Left forelimb (tissue), 1 donor: Measurements from ENCODE around the gene ZNF17.
"Not testable (repeated sequence)": the region's sequence is repeated elsewhere in the genome, so short reads cannot be mapped to it uniquely, and the experiment has no call there.

Source experiments
- DNase-seq: peaks from one replicate; pipeline ENCODE4 v3.0.0-alpha.2; 2018; ENCODE audit warnings: low spot score

The ZNF17 gene

DNA sequence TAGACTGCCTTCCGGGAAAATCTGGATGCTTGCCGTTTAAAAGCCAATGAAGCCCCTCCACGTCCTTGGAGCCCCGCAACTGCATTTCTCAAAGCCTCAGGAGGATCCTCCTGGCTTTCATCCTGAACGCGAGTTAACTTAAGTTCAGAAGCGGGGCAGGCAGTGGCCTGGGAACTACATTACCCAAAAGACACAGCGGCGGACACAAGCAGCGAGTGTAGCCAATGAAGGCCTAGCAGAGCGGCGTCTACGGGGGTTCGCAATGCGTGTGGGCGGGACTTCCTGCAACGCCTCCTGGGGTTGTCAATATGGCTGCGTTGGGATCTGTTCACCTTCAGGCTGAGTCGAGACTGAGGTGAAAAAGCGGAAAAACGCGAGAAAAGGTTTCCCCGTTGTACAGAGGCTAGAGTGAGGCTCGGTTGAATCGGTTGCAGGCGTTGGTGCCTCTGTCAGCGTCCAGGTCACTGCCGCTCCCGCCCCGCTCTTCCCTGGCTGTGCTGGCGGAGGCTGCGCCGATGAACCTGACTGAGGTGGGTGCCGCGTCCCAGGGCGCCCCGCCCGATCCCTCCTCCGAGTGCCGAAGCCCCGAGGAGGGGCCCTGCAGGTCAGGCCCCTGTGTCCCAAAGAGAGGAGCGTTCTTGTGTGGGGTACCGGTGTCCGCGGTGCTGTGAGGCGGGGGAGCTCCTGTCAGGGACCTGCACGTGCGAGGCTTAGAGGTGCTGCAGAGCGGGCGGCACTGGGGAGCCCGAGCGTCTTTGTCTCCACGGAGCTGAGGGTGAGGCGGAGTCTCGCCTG lies at the start of gene ZNF17:
ZNF17 (plus strand) TSS at position 285 of the 795 bp plus-strand sequence. CDS start 2,455 bp downstream, outside the sequence.
- peak; percentile 93 for DNase-seq

DNA sequence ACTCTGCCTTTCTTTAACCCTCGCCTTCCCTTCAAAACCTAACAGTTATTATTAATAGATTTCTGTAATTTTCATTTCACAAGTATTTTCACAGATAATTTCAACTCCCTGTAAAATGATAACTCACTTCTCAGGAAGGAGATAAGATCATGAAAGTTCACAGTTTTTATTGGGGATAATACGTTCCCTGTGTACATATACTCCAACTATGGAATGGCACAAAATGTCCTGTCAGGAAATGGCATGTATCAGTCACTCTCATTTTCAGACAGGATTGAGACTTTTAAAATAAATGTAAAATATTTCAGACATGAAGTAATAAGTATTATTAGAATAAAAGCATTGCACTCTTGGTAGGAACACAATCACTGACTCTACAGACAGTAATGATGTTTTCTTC lies 48.5 kb upstream of the ZNF17 start:
- DNase-seq, result no peak

DNA sequence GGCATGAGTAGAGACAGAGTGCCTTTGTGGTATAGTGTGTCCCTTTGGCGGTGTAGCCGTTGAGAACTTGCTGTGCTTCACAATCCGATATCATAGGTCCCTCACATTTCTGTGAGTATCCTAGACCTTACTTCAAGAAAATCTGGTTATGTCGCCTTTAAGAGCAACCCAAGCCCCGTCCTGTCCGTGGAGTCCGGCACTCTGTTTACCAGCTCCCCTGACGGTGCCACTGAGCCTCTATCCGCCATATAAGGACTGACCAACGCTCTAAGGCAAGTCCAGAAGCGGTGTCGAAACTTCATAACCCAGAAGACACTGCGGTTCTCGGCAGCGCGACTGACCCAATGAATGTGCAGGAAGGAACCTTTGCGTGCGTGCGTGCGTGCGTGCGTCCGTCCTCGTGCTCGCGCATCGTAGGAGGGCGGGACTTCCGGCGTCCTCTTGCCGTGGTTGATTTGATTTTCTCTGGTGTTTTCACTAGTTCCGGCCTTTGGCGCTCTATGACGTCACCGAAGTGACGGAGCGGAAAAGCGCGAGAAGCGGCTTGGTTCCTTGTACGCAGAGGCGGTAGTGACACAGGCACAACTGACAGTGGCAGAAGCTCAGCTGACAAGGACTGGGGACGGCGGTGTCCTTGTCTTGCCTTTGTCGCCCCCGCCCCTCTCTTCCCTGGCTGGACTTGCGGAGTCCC lies 47.8 kb upstream of the ZNF17 start, which contains the start of the genes TRAPPC2B and ZNF547:
TRAPPC2B (plus strand) TSS at position 555 of the 691 bp plus-strand sequence. CDS start 1,283 bp downstream, outside the sequence.
ZNF547 (plus strand) TSS at position 555 of the 691 bp plus-strand sequence. CDS start 5,005 bp downstream, outside the sequence.
- peak; percentile 100 for DNase-seq

DNA sequence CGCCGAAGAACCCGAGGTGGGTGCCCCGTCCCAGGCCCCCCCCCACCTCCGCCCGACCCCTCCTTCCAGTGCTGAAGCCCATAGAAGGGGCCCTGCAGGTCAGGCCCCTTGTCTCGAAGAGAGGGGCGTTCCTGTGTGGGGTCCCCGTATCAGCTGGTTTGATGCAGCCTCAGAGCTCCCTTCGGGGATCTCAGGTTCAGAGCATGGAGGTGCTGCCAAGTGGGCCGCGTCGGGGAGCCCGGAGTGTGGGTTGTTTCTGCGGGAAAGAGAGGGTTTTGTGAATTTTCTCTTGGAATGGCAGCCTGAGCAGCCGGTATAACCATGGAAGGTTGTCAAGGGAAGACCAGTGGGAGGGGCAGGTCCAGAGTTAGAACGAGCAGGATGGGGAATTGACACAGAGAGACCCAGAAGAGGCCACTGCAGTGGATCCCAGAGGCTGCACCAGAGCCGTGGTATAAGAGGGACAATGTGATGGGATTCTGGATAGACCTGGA lies 47.2 kb upstream of the ZNF17 start:
- DNase-seq, result no peak

DNA sequence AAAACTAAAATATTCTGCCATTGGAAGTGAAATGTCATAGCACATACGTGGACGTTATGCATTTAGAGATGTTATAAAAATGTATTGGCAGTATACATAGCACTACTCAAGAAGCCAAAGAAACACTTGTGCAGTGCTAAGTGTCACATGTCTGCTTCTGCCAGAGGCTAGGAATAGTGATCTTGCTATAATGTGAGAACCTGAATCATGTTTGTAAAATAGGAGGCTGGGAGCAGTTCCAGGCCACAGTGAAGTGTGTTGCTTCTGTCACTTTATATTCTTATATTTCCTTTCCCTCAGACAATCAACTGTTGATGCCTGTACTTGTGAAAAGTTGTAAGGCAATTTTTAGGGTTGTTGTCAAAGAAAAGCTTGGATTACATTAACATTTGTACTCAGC lies 44.2 kb upstream of the ZNF17 start:
- no peak for DNase-seq

DNA sequence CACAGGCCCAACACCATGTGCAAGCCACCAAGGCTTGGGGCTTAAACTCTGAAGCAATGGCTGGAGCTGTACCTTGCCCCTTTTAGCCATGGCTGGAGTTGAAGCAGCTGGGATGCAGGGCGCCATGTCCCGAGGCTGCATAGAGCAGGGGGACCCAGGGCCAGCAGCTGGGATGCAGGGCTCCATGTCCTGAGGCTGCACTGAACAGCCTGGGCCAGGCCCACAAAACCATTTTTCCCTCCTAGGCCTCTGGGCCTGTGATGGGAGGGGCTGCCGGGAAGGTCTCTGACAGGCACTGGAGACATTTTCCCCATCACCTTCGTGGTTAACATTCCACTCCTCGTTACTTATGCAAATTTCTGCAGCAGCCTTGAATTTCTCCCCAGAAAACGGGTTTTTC lies 36.8 kb upstream of the ZNF17 start:
- no peak for DNase-seq

DNA sequence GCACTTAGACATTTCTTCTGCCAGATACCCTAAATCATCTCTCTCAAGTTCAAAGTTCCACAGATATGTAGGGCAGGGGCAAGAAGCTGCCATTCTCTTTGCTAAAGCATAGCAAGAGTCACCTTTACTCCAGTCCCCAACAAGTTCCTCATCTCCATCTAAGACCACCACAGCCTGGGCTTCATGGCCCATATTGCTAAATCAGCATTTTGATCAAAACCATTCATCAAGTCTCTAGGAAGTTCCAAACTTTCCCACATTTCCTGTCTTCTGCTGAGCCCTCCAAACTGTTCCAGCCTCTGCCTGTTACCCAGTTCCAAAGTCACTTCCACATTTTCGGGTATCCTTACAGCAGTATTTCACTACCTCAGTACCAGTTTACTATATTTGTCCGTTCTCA lies 36.3 kb upstream of the ZNF17 start:
- not testable (repeated sequence) for DNase-seq

DNA sequence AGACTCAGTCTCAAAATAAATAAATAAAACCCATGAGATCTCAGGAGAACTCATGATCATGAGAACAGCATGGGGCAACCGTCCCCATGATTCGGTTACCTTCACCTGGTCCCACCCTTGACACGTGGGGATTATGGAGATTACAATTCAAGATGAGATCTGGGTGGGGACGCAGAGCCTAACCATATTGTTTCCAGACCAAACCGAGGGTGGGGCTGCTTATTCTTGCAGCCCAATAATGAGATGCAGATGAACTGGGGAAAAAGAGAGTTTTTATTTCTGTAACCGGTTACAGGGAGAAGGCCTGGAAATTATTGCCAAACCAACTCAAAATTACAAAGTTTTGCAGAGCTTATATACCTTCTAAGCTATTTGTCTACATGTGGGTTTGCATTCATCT lies 34.8 kb upstream of the ZNF17 start:
- DNase-seq, result no peak

DNA sequence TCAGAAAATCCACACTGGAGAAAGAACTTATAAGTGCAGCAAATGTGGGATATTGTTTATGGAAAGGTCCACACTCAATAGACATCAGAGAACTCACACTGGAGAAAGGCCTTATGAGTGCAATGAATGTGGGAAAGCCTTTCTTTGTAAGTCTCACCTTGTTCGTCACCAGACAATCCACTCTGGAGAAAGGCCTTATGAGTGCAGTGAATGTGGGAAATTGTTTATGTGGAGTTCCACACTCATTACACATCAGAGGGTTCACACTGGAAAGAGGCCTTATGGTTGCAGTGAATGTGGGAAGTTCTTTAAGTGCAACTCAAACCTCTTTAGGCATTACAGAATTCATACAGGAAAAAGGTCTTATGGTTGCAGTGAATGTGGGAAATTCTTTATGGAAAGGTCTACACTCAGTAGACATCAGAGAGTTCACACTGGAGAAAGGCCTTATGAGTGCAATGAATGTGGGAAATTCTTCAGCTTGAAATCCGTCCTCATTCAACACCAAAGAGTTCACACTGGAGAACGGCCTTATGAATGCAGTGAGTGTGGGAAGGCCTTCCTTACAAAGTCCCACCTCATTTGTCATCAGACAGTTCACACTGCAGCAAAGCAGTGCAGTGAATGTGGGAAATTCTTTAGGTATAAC lies 33.3 kb upstream of the ZNF17 start:
- no peak for DNase-seq

DNA sequence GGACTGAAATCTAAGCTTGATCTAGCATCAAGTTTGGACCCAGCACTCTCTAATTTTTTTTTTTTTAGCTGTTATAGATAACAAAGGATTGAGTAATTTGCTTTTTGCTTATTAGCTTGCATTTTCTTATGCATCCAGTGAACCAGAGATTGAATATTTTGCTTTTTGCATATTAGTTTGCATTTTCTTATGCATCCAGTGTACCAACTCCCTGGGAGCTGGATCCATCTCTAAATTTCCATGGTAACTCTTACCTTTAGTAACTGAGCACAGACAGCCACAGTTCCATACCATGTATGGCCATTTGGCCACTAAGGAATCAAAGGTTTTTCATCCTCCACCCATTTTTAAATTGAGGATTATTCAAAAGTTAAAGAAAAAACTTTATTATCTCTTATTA lies 30.0 kb upstream of the ZNF17 start:
- no peak for DNase-seq

DNA sequence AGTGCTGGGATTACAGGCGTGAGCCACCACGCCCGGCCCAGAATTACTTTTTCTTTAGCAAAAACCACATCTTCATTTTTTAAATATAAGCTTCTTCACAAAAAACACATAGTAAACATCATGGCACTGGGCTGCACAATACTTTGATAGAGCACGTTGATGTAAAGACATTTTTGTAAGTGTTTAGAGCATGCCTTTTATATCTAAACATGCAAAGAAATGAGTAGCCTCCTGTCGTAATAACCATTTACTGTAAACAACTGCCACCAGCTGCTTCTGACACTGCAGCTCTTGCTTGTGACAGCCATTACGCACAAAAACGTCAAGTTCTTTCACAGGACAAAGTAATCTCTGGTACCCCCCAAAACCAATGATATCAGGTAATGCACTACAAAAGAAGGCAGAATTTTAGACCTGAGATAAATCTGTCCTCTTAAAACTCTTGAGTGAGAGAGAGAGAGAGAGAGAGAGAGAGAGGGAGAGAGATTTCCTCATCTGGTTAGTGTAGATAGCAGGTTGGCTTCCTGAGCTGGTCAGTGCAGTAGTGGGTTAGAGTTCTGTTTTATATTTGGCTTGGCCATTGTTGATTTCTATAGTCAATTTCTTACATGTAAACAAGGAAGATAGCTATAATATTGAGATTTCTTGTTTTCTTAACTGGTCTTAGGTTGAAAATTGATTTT lies 28.0 kb upstream of the ZNF17 start:
- DNase-seq, result no peak

DNA sequence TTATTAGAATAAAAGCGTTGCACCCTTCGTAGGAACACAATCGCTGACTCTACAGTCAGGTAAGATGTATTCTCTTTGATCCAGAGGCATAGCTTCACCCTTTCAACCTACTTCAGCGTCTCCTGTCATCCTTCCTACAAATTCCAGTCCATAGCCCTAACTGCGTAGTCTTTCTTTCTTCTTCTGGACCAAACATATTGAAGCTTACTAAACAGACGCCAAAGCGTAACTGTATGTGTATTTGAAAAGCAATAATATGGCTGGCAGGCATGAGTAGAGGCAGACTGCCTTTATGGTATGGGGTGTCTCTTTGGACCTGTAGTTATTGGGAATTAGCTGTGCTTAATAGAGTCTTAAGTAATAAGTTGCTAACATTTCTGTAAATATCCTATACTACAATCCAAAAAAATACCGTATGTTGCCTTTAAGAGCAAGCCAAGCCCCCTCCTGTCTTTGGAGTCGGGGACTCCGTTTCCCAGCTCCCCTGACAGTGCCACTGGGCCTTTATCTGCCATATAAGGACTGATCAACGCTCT lies 21.7 kb upstream of the ZNF17 start:
- DNase-seq, result no peak

DNA sequence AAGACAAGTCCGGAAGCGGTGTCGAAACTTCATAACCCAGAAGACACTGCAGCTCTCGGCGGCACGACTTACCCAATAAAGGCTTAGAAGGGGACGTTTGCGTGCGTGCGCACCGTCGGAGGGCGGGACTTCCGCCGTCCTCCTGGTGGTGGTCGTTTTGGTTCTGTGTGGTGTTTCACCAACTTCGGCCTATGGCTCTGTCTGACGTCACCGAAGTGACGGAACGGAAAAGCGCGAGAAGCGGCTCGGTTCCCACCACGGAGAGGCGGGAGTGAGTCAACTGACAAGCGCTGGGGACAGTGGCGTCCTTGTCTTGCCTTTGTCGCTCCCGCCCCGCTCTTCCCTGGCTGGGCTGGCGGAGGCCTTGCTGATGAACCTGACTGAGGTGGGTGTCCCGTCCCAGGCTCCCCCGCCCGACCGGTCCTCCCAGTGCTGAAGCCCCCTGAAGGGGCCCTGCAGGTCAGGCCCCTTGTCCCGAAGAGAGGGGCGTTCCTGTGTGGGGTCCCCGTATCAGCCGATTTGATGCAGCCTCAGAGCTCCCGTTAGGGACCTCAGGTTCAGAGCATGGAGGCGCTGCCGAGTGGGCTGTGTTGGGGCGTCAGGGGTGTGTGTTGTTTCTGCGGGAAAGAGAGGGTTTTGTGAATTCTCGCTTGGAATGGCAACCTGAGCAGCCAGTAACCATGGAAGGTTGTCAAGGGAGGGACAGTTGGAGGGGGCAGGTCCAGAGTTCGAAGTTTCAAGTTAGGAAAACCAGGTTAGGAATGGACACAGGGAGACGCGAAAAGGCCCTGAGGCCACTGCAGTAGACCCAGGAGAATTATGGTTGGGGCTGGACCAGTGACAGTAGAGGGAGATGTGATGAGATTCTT lies 21.0 kb upstream of the ZNF17 start, which contains the start of gene ZNF548:
ZNF548 (plus strand) TSS at position 125 of the 869 bp plus-strand sequence; CDS start at position 371, 246 bp downstream.
- DNase-seq, result peak; percentile 99

DNA sequence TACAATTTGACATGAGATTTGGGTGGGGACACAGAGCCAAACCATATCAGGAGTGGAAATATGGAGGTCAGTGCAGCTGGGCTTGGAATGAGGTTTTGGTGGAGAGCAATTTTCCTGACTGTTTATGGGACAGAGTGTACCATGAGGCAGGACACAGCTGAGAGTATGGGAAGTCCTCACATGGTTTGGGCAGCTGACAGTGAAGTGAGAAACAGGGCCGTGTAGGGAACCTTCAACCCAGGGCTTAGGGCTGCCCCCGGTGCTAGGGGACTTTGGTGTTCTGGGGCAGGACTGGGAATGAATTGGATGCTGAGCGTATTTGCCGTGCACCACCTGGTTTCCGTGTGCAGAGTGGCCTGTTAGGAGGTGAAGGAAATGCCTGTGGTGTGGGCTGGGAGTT lies 15.3 kb upstream of the ZNF17 start:
- DNase-seq, result no peak

DNA sequence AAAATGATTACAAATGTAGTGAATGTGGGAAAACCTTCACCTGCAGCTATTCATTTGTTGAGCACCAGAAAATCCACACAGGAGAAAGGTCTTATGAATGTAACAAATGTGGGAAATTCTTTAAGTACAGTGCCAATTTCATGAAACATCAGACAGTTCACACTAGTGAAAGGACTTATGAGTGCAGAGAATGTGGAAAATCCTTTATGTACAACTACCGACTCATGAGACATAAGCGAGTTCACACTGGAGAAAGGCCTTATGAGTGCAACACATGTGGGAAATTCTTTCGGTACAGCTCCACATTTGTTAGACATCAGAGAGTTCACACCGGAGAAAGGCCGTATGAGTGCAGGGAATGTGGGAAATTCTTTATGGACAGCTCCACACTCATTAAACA lies 12.1 kb upstream of the ZNF17 start:
- no peak for DNase-seq

DNA sequence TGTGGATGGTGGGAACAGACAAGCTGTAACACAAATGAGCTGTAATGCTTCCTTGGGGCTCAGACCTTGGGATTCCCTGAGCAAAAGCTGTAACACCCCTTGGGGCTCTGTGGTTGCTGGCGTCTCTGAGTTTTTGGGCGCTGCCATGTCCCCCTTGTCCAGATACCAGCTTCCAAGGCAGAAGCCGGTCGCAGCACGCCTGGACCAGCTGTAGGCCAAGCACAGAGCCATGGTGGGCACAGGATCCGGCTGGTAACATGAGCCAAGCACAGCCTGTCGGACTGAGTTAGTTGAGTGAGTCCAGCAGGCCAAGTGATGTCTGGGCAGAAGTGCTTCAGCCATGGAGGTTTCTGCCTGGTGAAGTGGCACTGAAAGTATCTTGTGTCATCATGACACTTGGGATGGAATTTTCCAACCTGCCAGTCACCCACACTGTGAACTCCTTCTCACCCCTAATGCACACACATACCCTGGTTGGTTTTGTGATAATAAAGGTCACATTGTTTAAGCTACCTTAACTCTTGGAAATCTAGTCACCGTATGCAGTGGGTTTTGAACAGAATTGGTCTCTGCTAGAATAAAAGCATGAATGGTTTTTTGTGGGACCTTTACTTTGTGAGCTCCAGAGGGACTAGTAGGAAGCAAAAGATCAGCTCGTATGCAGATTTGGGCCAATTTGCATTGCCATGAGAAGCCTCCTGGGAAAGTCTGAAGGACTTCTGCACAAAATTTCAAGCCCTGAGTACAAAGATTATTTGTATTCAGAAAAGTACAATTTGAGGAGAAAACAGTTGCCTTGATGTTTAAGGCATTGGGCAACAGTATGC lies 7.0 kb upstream of the ZNF17 start:
- no peak for DNase-seq

DNA sequence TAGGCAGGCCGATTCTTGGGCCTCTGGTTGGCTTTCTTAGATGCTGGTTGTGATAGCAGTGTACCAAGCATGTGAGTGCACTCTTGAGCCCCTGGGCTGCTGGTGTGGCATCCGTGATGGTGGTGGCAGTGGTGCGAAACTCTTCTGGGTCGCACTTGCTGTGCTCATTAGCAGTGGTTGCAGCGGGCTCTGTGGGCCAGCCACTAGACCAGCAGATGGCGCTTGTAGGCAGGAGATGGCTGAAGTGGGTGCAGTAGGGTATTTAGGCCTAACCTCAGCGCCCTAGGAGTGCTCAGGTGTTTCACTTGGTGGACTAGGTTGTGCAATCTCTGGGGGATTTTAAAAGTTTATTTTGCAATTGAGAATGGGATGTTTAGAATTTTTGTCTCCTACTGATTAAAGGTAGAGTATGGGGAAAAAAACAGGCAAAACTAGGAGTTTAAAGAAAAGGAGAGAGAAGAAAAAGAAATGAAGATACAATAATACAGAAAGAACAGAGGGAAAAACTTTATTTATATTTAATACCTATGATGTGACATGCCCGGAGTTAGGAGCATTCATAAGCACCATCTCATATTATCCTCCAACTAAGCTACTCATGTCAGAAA lies 4.3 kb upstream of the ZNF17 start:
- no peak for DNase-seq

DNA sequence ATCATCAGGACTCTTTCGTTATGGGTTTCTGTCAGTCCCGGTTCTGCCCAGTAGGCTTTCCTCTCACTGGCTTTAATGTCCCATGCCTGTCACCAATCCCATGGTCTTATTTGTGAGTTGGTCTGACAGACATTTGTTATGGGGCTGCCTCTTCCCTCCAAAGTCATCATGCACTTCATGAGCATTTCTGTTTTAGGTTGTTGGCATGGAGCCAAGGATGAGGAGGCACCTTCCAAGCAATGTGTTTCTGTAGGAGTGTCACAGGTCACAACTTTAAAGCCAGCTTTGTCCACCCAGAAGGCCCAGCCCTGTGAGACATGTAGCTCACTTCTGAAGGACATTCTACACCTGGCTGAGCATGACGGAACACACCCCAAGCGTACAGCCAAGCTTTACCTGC lies 8.5 kb downstream of the ZNF17 start:
- no peak for DNase-seq

DNA sequence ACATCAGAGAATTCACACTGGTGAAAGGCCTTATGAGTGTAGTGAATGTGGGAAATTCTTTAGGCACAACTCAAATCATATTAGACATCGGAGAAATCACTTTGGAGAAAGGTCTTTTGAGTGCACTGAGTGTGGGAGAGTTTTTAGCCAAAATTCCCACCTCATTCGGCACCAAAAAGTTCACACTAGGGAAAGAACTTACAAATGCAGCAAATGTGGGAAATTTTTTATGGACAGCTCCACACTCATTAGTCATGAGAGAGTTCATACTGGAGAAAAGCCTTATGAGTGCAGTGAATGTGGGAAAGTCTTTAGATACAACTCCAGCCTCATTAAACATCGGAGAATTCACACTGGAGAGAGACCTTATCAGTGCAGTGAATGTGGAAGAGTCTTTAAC lies 10.1 kb downstream of the ZNF17 start:
- no peak for DNase-seq
